HG02852 (cell line): ENCODE data around the gene MPV17L.
"Not testable (repeated sequence)": the region's sequence is repeated elsewhere in the genome, so short reads cannot be mapped to it uniquely, and the experiment has no call there.

Experiments
- ATAC-seq: cut with Tn5 transposase; IDR thresholded peaks from one replicate; pipeline ENCODE4 v1.9.1; 2021; ENCODE audit warnings: mild to moderate bottlenecking, moderate library complexity; ENCODE audit not compliant: unreplicated experiment

The MPV17L gene

GRCh38 chr16:15450624-15451023, 55.1 kb downstream of the MPV17L start:
- ATAC-seq = no peak

GRCh38 chr16:15451098-15451731, 55.7 kb downstream of the MPV17L start:
- no peak for ATAC-seq

- ATAC-seq = no peak
Measured at GRCh38 chr16:15452246-15452855, 56.8 kb downstream of the MPV17L start.

- not testable (repeated sequence) for ATAC-seq
Measured at GRCh38 chr16:15453296-15453695, 57.7 kb downstream of the MPV17L start.

- ATAC-seq = not testable (repeated sequence)
Measured at GRCh38 chr16:15454933-15455332, 59.4 kb downstream of the MPV17L start.

- no peak for ATAC-seq
Measured at GRCh38 chr16:15457400-15457799, 61.8 kb downstream of the MPV17L start.

GRCh38 chr16:15457958-15458357, 62.4 kb downstream of the MPV17L start:
- ATAC-seq = no peak

GRCh38 chr16:15459791-15460190, 64.2 kb downstream of the MPV17L start:
- ATAC-seq = no peak

- ATAC-seq = no peak
Measured at GRCh38 chr16:15460601-15461000, 65.0 kb downstream of the MPV17L start.

- no peak for ATAC-seq
Measured at GRCh38 chr16:15461376-15461775, 65.8 kb downstream of the MPV17L start.
